Thoracic aorta (tissue), 2 donors: ENCODE measurements around the gene HIF3A. TPM values are rescaled to one million over a fixed set of nuclear protein-coding genes. Genes with fewer than 3 reads are reported as not detected.

Experiments
- ATAC-seq: fragments of 150-250 bp; one replicate; pipeline ENCODE4 v1.8.0; 2017; ENCODE audit warnings: low read depth; ENCODE audit not compliant: insufficient number of reproducible peaks, low FRiP score
- DNase-seq: peaks from one replicate; pipeline ENCODE4 v3.0.0-alpha.2; 2020; ENCODE audit warnings: low spot score
- H3K27ac ChIP-seq, 2 donors: fragments of 200-600 bp; sonication (generic); 1 replicate in 1 of 2; 2 replicates in 1 of 2; pipeline ENCODE4 v1.5.1; 2016; ENCODE audit warnings: mild to moderate bottlenecking in 2 of 2, moderate library complexity in 2 of 2
- H3K27me3 ChIP-seq: fragments of 200-600 bp; sonication (generic); replicated peaks from 2 replicates; pipeline ENCODE4 v1.6.0; 2016; ENCODE audit warnings: mild to moderate bottlenecking; ENCODE audit not compliant: insufficient read depth
- H3K36me3 ChIP-seq: fragments of 200-600 bp; sonication (generic); one replicate; pipeline ENCODE4 v1.5.1; 2016
- H3K4me1 ChIP-seq, 2 donors: fragments of 200-600 bp; sonication (generic); 1 replicate in 1 of 2; 2 replicates in 1 of 2; pipeline versions ENCODE4 v1.5.1 to v1.6.0; 2016; ENCODE audit warnings: low read depth in 2 of 2, mild to moderate bottlenecking in 1 of 2; ENCODE audit not compliant: control insufficient read depth in 1 of 2
- H3K4me3 ChIP-seq: fragments of 200-600 bp; sonication (generic); 2 replicates; pipeline ENCODE4 v1.5.1; 2016; ENCODE audit warnings: mild to moderate bottlenecking
- H3K9me3 ChIP-seq: fragments of 200-600 bp; sonication (generic); 2 replicates; pipeline ENCODE4 v1.5.1; 2016
- total RNA-seq, 2 donors: library from RNA; depleted of rRNA; stranded (reverse); fragments of >200 nt; gene quantifications; one replicate each; pipeline versions ENCODE4 v1.1.0 to v1.2.3, GENCODE V29; 2016
- TF ChIP-seq, protein P1 (sequence below): fragments of 200-600 bp; sonication (generic); IDR thresholded peaks from one replicate; pipeline ENCODE4 v1.5.1; 2019; ENCODE audit warnings: antibody characterized with exemption

Gene HIF3A
- total RNA-seq, 2 donors from 2014 or later = 85.6 to 189 TPM

GRCh38 chr19:46326608-46327007, 29.8 kb downstream of the HIF3A start:
- Histone ChIP-seq H3K4me1 (no peaks in the 10 kb centered on the region), H3K36me3 (peaks cover 67% of the 10 kb centered on the region)
- TF ChIP-seq, protein P1, sequence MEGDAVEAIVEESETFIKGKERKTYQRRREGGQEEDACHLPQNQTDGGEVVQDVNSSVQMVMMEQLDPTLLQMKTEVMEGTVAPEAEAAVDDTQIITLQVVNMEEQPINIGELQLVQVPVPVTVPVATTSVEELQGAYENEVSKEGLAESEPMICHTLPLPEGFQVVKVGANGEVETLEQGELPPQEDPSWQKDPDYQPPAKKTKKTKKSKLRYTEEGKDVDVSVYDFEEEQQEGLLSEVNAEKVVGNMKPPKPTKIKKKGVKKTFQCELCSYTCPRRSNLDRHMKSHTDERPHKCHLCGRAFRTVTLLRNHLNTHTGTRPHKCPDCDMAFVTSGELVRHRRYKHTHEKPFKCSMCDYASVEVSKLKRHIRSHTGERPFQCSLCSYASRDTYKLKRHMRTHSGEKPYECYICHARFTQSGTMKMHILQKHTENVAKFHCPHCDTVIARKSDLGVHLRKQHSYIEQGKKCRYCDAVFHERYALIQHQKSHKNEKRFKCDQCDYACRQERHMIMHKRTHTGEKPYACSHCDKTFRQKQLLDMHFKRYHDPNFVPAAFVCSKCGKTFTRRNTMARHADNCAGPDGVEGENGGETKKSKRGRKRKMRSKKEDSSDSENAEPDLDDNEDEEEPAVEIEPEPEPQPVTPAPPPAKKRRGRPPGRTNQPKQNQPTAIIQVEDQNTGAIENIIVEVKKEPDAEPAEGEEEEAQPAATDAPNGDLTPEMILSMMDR = no peak

DNA sequence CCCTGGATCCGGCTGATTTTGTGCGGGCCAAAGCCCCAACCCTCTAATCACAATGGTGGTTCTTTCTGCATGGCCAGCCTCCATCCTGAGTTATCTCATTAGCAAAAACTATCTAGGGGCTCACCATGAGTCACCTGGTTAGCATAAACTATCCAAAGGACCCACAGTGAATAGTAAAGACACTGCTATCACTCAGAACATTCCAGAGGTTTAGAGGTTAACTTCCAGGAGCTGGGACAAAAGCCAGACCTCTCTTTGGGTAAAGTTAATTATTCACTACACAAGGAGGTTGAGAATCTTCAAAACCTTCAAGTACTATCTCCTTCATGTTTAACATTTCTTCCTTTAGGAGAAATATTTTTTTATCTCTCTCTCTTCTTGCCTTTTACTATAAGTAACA, 31.2 kb downstream of the HIF3A start:
- no peaks in the 10 kb centered on the region for H3K4me1 ChIP-seq
- H3K9me3 ChIP-seq = peaks cover 7% of the 10 kb centered on the region
- H3K27ac ChIP-seq = no peak overlapping the region
- H3K4me3 ChIP-seq = no peak overlapping the region
- no peaks in the 10 kb centered on the region for H3K27me3 ChIP-seq
- DNase-seq (no peak), ATAC-seq (no peak)
- TF ChIP-seq, protein P1 = no peak
- H3K36me3 ChIP-seq = peaks cover 68% of the 10 kb centered on the region

More at GRCh38 chr19:46326608-46327007, 29.8 kb downstream of the HIF3A start:
- ATAC-seq (no peak), DNase-seq (no peak)
- no peaks in the 10 kb centered on the region for H3K27me3 ChIP-seq
- H3K4me3 ChIP-seq = no peak overlapping the region
- no peak overlapping the region for H3K27ac ChIP-seq
- H3K9me3 ChIP-seq = peaks cover 7% of the 10 kb centered on the region

- Histone ChIP-seq H3K4me3 (no peak overlapping the region), H3K27me3 (no peaks in the 10 kb centered on the region), H3K36me3 (peaks cover 59% of the 10 kb centered on the region), H3K9me3 (peaks cover 7% of the 10 kb centered on the region), H3K4me1 (no peaks in the 10 kb centered on the region), H3K27ac (no peak overlapping the region)
- DNase-seq (no peak), ATAC-seq (no peak)
- TF ChIP-seq, protein P1 = no peak
Measured at GRCh38 chr19:46330319-46330918, 33.6 kb downstream of the HIF3A start.

DNA sequence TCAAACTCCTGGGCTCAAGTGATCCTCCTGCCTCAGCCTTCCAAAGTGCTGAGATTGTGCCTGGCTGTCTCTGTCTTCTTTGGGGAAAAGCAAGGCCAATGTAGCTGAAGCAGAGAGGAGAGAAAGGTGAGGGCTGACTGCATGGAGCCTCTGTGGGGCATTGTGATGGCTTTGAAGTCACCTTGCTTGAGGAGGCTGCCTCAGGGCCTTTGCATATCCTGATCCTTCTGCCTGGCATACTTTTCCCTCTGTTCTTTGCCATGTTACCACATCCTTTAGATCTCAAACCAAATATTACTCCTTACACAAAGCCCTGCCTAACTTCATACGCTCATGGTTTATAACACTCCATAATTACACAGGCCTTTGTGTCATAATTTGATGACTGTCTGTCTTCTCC, 40.6 kb downstream of the HIF3A start:
- ATAC-seq (no peak), DNase-seq (no peak)
- no peaks in the 10 kb centered on the region for H3K4me1 ChIP-seq
- H3K4me3 ChIP-seq = no peak overlapping the region
- H3K9me3 ChIP-seq = no peaks in the 10 kb centered on the region
- no peaks in the 10 kb centered on the region for H3K27me3 ChIP-seq
- no peak overlapping the region for H3K27ac ChIP-seq
- peaks cover 55% of the 10 kb centered on the region for H3K36me3 ChIP-seq
- TF ChIP-seq, protein P1 = no peak

GRCh38 chr19:46339446-46339845, 42.6 kb downstream of the HIF3A start:
- Histone ChIP-seq H3K4me1 (no peaks in the 10 kb centered on the region), H3K9me3 (no peaks in the 10 kb centered on the region), H3K27ac (no peak overlapping the region), H3K36me3 (peaks cover 51% of the 10 kb centered on the region), H3K27me3 (no peaks in the 10 kb centered on the region), H3K4me3 (no peak overlapping the region)
- TF ChIP-seq, protein P1 = no peak
- ATAC-seq (no peak), DNase-seq (no peak)
